ENCODE results near the gene PBXIP1.

Gene PBXIP1

DNA sequence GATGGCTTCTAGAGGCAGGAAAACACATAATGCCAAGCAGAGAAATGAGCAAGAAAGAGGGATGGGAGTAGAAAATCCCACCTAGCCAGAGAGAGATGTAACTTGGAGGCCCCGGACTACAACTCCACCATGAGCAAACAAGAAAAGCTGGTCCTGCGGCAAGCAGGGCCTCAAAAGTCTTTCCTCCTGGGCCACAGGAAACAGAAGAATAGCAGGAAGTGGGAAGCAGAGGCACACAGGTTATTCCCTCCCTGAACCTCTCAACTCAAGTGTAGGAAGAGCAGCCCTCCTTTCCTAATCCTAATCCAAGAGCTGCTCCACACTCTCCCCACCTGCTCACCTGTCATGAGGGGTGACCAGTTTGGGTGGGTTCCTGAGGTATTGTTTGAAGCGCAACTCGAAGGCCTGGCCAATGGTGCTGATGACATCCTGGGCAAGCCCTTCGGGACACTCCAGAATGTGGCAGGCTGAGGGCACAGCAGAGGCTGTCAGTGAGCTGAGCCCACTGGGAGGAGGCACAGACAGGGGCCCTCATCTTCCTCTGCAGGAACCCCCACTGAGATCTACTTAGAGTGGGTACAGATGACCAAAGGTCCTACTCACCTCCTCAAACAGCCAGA is 11.5 kb upstream of the PBXIP1 start:
- DNase-seq (ENCODE audit: low read depth), result no peak
- peak overlapping the region; percentile 81 for H3K4me3 ChIP-seq (ENCODE audit: low read depth, low read length)
- in situ Hi-C loops (cut with HindIII; ENCODE audit: low sequenced_read_pairs), result no loop called here
- TF ChIP-seq, protein P1, sequence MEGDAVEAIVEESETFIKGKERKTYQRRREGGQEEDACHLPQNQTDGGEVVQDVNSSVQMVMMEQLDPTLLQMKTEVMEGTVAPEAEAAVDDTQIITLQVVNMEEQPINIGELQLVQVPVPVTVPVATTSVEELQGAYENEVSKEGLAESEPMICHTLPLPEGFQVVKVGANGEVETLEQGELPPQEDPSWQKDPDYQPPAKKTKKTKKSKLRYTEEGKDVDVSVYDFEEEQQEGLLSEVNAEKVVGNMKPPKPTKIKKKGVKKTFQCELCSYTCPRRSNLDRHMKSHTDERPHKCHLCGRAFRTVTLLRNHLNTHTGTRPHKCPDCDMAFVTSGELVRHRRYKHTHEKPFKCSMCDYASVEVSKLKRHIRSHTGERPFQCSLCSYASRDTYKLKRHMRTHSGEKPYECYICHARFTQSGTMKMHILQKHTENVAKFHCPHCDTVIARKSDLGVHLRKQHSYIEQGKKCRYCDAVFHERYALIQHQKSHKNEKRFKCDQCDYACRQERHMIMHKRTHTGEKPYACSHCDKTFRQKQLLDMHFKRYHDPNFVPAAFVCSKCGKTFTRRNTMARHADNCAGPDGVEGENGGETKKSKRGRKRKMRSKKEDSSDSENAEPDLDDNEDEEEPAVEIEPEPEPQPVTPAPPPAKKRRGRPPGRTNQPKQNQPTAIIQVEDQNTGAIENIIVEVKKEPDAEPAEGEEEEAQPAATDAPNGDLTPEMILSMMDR (IDR thresholded peaks at IDR 0.05; ENCODE audit: low read depth, low read length, missing control alignments), result no peak

DNA sequence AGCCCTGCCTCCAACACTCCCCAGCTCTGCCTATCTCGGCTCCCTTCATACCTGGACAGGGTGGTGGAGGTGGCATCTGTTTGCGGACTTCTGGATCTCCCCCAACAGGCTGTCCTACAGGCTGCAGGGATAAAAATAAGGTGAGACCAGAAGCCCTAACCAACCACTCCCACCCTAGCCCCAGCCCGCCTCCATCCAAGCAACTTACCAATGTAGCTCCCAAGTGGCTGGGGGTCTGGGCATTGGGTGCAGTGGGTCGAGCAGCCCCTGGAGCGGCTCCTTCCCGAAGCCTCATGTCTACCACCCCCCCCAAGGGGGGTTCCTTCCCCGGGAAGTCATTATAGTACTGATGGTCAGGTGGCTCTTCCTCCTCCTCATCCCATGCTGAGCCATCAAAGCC is 10.2 kb upstream of the PBXIP1 start:
- H3K4me3 ChIP-seq (ENCODE audit: low read depth, low read length), result no peak overlapping the region
- TF ChIP-seq, protein P1 (IDR thresholded peaks at IDR 0.05; ENCODE audit: low read depth, low read length, missing control alignments), result no peak
- DNase-seq (ENCODE audit: low read depth), result no peak
- in situ Hi-C loops (cut with HindIII; ENCODE audit: low sequenced_read_pairs), result no loop called here

DNA sequence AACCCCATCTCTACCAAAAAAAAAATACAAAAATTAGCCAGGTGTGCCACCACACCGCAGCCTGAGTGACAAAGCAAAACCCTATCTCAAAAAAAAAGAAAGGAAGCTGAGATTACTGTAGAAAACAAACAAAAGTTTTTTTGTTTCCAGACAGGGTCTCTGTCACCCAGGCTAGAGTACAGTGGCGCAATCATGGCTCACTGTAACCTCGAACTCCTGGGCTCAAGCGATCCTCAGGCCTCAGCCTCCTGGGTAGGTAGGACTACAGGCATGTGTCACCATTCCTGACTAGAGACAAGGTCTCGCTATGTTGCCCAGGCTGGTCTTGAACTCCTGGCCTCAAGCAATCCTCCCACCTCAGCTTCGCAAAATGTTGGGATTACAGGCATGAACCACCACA is 8.5 kb upstream of the PBXIP1 start:
- no peak overlapping the region for H3K4me3 ChIP-seq (ENCODE audit: low read depth, low read length)
- DNase-seq (ENCODE audit: low read depth), result no peak
- in situ Hi-C loops (cut with HindIII; ENCODE audit: low sequenced_read_pairs), result no loop called here
- TF ChIP-seq, protein P1 (IDR thresholded peaks at IDR 0.05; ENCODE audit: low read depth, low read length, missing control alignments), result no peak

DNA sequence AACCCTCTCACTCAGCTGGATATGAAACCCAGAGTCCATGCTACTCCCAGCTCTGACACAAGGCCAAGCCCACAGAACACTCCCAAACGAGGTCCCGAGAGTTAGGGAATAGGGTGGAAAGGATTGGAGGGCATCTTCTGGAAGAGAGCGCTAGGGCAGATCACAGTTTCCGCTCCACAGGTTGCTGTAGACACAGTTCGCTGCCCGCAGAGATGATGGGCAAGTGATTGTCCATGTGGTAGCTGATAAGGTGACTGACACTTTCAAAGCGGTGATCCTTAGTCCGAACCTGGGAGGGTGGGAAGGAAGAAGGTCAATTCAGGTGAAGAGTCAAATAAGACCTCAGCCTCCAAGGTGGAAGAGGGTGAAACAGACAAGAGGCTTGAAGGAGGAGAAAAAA is 7.7 kb upstream of the PBXIP1 start:
- TF ChIP-seq, protein P1 (IDR thresholded peaks at IDR 0.05; ENCODE audit: low read depth, low read length, missing control alignments), result no peak
- H3K4me3 ChIP-seq (ENCODE audit: low read depth, low read length), result no peak overlapping the region
- in situ Hi-C loops (cut with HindIII; ENCODE audit: low sequenced_read_pairs), result no loop called here
- DNase-seq (ENCODE audit: low read depth), result no peak

DNA sequence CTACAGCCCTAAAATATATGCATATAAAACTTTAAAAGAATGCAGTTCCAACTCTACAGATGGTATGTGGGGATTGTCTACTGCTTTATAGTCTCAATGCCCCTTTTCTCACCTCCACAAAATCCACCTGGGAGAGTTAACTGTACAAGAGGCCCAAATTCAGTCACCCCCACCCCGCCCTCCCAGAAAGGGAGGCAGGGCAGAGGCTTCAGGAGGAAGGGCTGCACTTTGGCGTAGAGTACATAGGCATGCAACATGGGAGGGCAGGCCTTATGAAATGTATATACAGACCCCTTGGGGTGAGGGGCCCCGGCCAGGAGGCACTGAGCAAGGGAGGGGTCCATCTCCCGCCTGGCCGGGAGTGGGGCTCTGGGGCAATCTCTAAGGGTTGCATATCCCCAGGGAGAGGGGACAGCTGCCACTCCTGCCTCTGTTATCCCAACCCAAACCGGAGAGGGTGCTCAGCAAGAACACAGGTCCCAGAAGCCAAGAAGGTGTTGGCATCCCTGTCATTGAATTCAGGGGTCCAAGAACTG is 7.0 kb upstream of the PBXIP1 start:
- DNase-seq (ENCODE audit: low read depth), result no peak
- in situ Hi-C loops (cut with HindIII; ENCODE audit: low sequenced_read_pairs), result no loop called here
- peak overlapping the region; percentile 72 for H3K4me3 ChIP-seq (ENCODE audit: low read depth, low read length)
- TF ChIP-seq, protein P1 (IDR thresholded peaks at IDR 0.05; ENCODE audit: low read depth, low read length, missing control alignments), result no peak

DNA sequence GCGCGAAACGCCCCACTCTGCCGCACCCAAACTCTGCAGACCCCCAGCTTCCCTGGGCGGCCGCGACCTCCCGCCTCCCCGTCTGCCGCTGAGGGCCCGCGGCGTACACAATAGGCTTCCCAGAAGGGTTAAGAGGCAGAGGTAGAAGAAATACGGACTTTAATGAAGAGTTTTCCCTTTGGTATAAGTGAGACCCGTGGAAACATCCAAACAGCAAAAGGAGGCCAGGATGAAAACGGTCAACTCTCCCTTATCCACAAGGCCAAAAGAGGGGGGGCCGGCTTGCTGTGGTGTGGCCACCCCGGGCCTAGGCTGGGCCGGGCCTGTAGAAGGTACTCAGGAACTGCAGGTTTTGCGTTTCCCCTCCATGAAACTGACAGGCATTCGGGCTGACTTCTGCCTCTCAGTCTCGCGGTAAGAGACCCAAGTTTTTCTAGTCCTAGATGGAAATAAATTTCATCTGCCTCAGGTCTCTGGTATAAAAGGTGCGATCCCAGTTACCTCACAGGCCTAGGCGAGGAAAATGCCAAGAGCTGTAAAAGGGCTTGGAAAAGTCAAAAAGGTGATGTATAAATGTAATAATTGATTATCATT is 6.4 kb upstream of the PBXIP1 start:
- H3K4me3 ChIP-seq (ENCODE audit: low read depth, low read length), result peak overlapping the region; percentile 72
- no peak for DNase-seq (ENCODE audit: low read depth)
- TF ChIP-seq, protein P1 (IDR thresholded peaks at IDR 0.05; ENCODE audit: low read depth, low read length, missing control alignments), result no peak
- in situ Hi-C loops (cut with HindIII; ENCODE audit: low sequenced_read_pairs), result no loop called here
